Ishikawa (cell line): ENCODE measurements around the gene GLIS1.

Experiments
- CREB1 ChIP-seq: IDR thresholded peaks from 2 replicates; pipeline ENCODE4 v1.6.1; 2012; ENCODE audit warnings: low read depth
- EP300 ChIP-seq: IDR thresholded peaks from 2 replicates; pipeline ENCODE4 v1.6.1; 2012; ENCODE audit warnings: borderline replicate concordance
- RAD21 ChIP-seq: IDR thresholded peaks from 2 replicates; pipeline ENCODE4 v1.6.1; 2012; ENCODE audit warnings: low read depth
- TCF12 ChIP-seq: IDR thresholded peaks from 2 replicates; pipeline ENCODE4 v1.6.1; 2012; ENCODE audit warnings: low read depth
- TEAD4 ChIP-seq: IDR thresholded peaks from 2 replicates; pipeline ENCODE4 v1.6.1; 2012
- YY1 ChIP-seq: IDR thresholded peaks from 2 replicates; pipeline ENCODE4 v1.6.1; 2012; ENCODE audit warnings: low read depth
- TF ChIP-seq, protein P1 (sequence below): IDR thresholded peaks from 2 replicates; pipeline ENCODE4 v1.6.1; 2012; ENCODE audit warnings: low read depth, mild to moderate bottlenecking

DNA sequence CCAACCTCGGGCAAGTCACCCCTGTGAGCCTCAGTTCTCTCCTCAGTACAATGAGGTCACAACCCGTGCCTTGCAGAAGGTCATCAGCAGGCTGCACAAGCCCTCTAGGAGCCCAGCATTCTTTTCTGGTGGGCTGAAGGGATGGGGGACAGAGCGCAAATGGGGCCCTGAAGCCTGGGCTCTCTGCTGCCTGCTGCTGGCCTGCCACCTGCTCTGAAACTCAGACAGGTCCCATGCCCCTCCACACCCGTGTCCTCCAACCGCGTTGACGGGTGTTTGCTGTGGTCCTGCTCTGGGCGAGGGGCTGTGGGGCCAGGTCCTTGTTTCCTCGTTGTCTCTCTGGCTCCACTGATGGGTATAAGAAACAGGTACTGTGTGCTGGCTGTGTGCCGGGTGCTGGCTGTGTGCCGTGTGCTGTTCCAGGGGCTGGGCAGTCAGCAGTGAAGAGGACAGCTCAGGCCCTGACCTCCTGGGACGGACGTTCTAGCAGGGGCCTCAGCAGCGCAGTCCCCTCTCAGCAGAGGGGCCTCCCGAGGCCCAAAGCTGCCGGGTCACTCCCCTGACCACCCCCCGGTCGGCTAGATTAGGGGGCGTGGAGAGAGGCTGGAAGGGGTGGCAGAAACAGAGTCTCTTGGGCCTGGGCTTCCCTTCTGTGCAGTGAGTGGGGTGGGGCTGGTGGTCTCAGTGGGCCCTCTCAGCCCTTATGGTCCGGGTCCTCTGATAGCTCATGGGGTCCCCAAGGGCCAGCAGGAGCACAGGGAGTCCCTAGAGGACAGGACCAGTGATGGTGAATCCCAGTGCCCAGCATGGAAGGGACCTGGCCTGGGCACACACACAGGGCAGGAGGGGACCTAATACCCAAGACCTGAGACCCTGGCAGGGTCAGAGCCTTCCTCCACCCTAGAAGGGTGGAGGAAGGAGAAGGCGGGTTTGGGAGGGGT, 237.6 kb downstream of the GLIS1 start:
- no peak for TF ChIP-seq YY1
- no peak for TF ChIP-seq TEAD4
- TF ChIP-seq, protein P1, sequence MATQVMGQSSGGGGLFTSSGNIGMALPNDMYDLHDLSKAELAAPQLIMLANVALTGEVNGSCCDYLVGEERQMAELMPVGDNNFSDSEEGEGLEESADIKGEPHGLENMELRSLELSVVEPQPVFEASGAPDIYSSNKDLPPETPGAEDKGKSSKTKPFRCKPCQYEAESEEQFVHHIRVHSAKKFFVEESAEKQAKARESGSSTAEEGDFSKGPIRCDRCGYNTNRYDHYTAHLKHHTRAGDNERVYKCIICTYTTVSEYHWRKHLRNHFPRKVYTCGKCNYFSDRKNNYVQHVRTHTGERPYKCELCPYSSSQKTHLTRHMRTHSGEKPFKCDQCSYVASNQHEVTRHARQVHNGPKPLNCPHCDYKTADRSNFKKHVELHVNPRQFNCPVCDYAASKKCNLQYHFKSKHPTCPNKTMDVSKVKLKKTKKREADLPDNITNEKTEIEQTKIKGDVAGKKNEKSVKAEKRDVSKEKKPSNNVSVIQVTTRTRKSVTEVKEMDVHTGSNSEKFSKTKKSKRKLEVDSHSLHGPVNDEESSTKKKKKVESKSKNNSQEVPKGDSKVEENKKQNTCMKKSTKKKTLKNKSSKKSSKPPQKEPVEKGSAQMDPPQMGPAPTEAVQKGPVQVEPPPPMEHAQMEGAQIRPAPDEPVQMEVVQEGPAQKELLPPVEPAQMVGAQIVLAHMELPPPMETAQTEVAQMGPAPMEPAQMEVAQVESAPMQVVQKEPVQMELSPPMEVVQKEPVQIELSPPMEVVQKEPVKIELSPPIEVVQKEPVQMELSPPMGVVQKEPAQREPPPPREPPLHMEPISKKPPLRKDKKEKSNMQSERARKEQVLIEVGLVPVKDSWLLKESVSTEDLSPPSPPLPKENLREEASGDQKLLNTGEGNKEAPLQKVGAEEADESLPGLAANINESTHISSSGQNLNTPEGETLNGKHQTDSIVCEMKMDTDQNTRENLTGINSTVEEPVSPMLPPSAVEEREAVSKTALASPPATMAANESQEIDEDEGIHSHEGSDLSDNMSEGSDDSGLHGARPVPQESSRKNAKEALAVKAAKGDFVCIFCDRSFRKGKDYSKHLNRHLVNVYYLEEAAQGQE: no peak
- no peak for TF ChIP-seq EP300
- no peak for TF ChIP-seq CREB1
- TF ChIP-seq RAD21: no peak
- TF ChIP-seq TCF12: no peak
